ENCODE data around the gene ITFG1. TPM values are rescaled to one million over a fixed set of nuclear protein-coding genes. Genes with fewer than 3 reads are reported as not detected.

ITFG1 gene
- total RNA-seq, 4 donors from 2014 or later = 27.4 to 47.0 (median 36.9) TPM

- H3K4me3 ChIP-seq = no peak overlapping the region
- no peaks in the 10 kb centered on the region for H3K27me3 ChIP-seq
- no peaks in the 10 kb centered on the region for H3K4me1 ChIP-seq
- TF ChIP-seq POLR2AphosphoS5 (IDR thresholded peaks at IDR 0.05) = no peak
- no peak for TF ChIP-seq CTCF (IDR thresholded peaks at IDR 0.05)
- no peak for TF ChIP-seq POLR2A (IDR thresholded peaks at IDR 0.05)
- no peak overlapping the region for H3K27ac ChIP-seq
- 51% methylated on average over 6 of the region's 6 CpGs for WGBS
- DNase-seq (ENCODE audit: low spot score in 2 of 2) = no peak
- no peaks in the 10 kb centered on the region for H3K9me3 ChIP-seq
- peaks cover 14% of the 10 kb centered on the region for H3K36me3 ChIP-seq
These were observed 206.1 kb downstream of the ITFG1 start for GRCh38 chr16:47254756-47255155.

- WGBS = 82% methylated on average over 2 of the region's 2 CpGs
- H3K27ac ChIP-seq = no peak overlapping the region
- no peak overlapping the region for H3K4me3 ChIP-seq
- no peaks in the 10 kb centered on the region for H3K4me1 ChIP-seq
- H3K9me3 ChIP-seq = no peaks in the 10 kb centered on the region
- no peak for DNase-seq (ENCODE audit: low spot score in 2 of 2)
- no peaks in the 10 kb centered on the region for H3K27me3 ChIP-seq
- TF ChIP-seq CTCF (IDR thresholded peaks at IDR 0.05) = no peak
- TF ChIP-seq POLR2AphosphoS5 (IDR thresholded peaks at IDR 0.05) = no peak
- H3K36me3 ChIP-seq = peaks cover 3% of the 10 kb centered on the region
These were observed 209.9 kb downstream of the ITFG1 start for GRCh38 chr16:47250983-47251382.

GRCh38 chr16:47247690-47248089, 213.2 kb downstream of the ITFG1 start:
- peaks cover 7% of the 10 kb centered on the region for H3K36me3 ChIP-seq
- H3K27me3 ChIP-seq = no peaks in the 10 kb centered on the region
- H3K27ac ChIP-seq = no peak overlapping the region
- whole genome bisulfite sequencing = 80% methylated on average over 3 of the region's 3 CpGs
- DNase-seq (ENCODE audit: low spot score in 2 of 2) = no peak
- TF ChIP-seq CTCF (IDR thresholded peaks at IDR 0.05) (no peak), POLR2AphosphoS5 (IDR thresholded peaks at IDR 0.05) (no peak), EP300 (IDR thresholded peaks at IDR 0.05) (no peak), POLR2A (IDR thresholded peaks at IDR 0.05) (no peak)
- H3K4me1 ChIP-seq = no peaks in the 10 kb centered on the region
- no peak overlapping the region for H3K4me3 ChIP-seq
- H3K9me3 ChIP-seq = no peaks in the 10 kb centered on the region

GRCh38 chr16:47244206-47244605, 216.7 kb downstream of the ITFG1 start:
- Histone ChIP-seq H3K27ac (no peak overlapping the region), H3K27me3 (no peaks in the 10 kb centered on the region), H3K36me3 (peaks cover 8% of the 10 kb centered on the region), H3K4me3 (no peak overlapping the region), H3K9me3 (no peaks in the 10 kb centered on the region), H3K4me1 (no peaks in the 10 kb centered on the region)
- no peak for DNase-seq (ENCODE audit: low spot score in 2 of 2)
- WGBS = 78% methylated on average over 4 of the region's 4 CpGs
- no peak for TF ChIP-seq EP300 (IDR thresholded peaks at IDR 0.05)
- TF ChIP-seq CTCF (IDR thresholded peaks at IDR 0.05) = no peak
- TF ChIP-seq POLR2A (IDR thresholded peaks at IDR 0.05) = no peak
- no peak for TF ChIP-seq POLR2AphosphoS5 (IDR thresholded peaks at IDR 0.05)

- TF ChIP-seq CTCF (IDR thresholded peaks at IDR 0.05) (no peak), POLR2A (IDR thresholded peaks at IDR 0.05) (no peak), EP300 (IDR thresholded peaks at IDR 0.05) (no peak), POLR2AphosphoS5 (IDR thresholded peaks at IDR 0.05) (no peak)
- H3K4me3 ChIP-seq = no peak overlapping the region
- no peaks in the 10 kb centered on the region for H3K9me3 ChIP-seq
These were observed 219.8 kb downstream of the ITFG1 start for GRCh38 chr16:47241061-47241460.

More at GRCh38 chr16:47241061-47241460, 219.8 kb downstream of the ITFG1 start:
- H3K27me3 ChIP-seq = no peaks in the 10 kb centered on the region
- H3K27ac ChIP-seq = no peak overlapping the region
- H3K4me1 ChIP-seq = no peaks in the 10 kb centered on the region
- peaks cover 8% of the 10 kb centered on the region for H3K36me3 ChIP-seq
- no peak for DNase-seq (ENCODE audit: low spot score in 2 of 2)

Data from suprapubic skin (tissue), 4 donors.